HEK293T (cell line): Measurements from ENCODE around the gene PARVA.

Experiments
- CTCF ChIA-PET: fragments of 350-600 bp; formaldehyde crosslinking; extraction: SDS; loops from one replicate; lab custom pipeline; 2021; ENCODE audit warnings: antibody characterized with exemption, inconsistent platforms; lab: Yijun Ruan, JAX
- POLR2A ChIA-PET: fragments of 350-600 bp; formaldehyde crosslinking; extraction: SDS; loops from one replicate; lab custom pipeline; 2020; ENCODE audit warnings: antibody characterized with exemption, inconsistent platforms; lab: Yijun Ruan, JAX
- DNase-seq: peaks from one replicate; pipeline ENCODE4 v3.0.0; 2012; ENCODE audit warnings: mixed read lengths; ENCODE audit errors: extremely low spot score
- ARNT ChIP-seq: fragments of 450-650 bp; IDR thresholded peaks from 2 replicates; pipeline ENCODE4 v1.6.1; 2017; ENCODE audit warnings: mild to moderate bottlenecking
- BHLHE40 ChIP-seq: fragments of 450-650 bp; IDR thresholded peaks from 2 replicates; pipeline ENCODE4 v1.6.1; 2016; ENCODE audit warnings: mild to moderate bottlenecking, moderate library complexity, borderline replicate concordance
- CTBP1 ChIP-seq: fragments of 450-650 bp; IDR thresholded peaks from 2 replicates; pipeline ENCODE4 v1.6.1; 2016; ENCODE audit warnings: borderline replicate concordance
- ELF4 ChIP-seq: fragments of 450-650 bp; IDR thresholded peaks from 2 replicates; pipeline ENCODE4 v1.6.1; 2017; ENCODE audit warnings: antibody characterized with exemption
- FOXA1 ChIP-seq: fragments of 450-650 bp; IDR thresholded peaks from 2 replicates; pipeline ENCODE4 v1.6.1; 2016; ENCODE audit warnings: mild to moderate bottlenecking
- FOXK2 ChIP-seq: fragments of 450-650 bp; IDR thresholded peaks from 2 replicates; pipeline ENCODE4 v1.6.1; 2016; ENCODE audit warnings: mild to moderate bottlenecking
- FOXM1 ChIP-seq: fragments of 450-650 bp; IDR thresholded peaks from 2 replicates; pipeline ENCODE4 v1.6.1; 2017; ENCODE audit warnings: mild to moderate bottlenecking, borderline replicate concordance
- HDGF ChIP-seq: fragments of 450-650 bp; IDR thresholded peaks from 2 replicates; pipeline ENCODE4 v1.6.1; 2017; ENCODE audit warnings: antibody characterized with exemption, borderline replicate concordance
- L3MBTL2 ChIP-seq: fragments of 450-650 bp; conservative IDR thresholded peaks from 2 replicates; pipeline ENCODE4 v1.6.1; 2016; ENCODE audit warnings: mild to moderate bottlenecking
- LEF1 ChIP-seq: fragments of 450-650 bp; IDR thresholded peaks from 2 replicates; pipeline ENCODE4 v1.6.1; 2017; ENCODE audit warnings: mild to moderate bottlenecking, borderline replicate concordance
- NFRKB ChIP-seq: fragments of 450-650 bp; IDR thresholded peaks from 2 replicates; pipeline ENCODE4 v1.6.1; 2016; ENCODE audit warnings: mild to moderate bottlenecking, moderate library complexity
- PKNOX1 ChIP-seq: fragments of 450-650 bp; IDR thresholded peaks from 2 replicates; pipeline ENCODE4 v1.6.1; 2016
- SP1 ChIP-seq: fragments of 450-650 bp; IDR thresholded peaks from 2 replicates; pipeline ENCODE4 v1.6.1; 2017
- SUZ12 ChIP-seq: fragments of 450-650 bp; IDR thresholded peaks from 2 replicates; pipeline ENCODE4 v1.6.1; 2016; ENCODE audit warnings: mild to moderate bottlenecking
- TARDBP ChIP-seq: fragments of 450-650 bp; IDR thresholded peaks from 2 replicates; pipeline ENCODE4 v1.6.1; 2016
- ZNF384 ChIP-seq: fragments of 450-650 bp; IDR thresholded peaks from 2 replicates; pipeline ENCODE4 v1.6.1; 2016

Gene PARVA

GRCh38 chr11:12392672-12393071 is 15.3 kb downstream of the PARVA start:
- no peak for DNase-seq
- ChIA-PET POLR2A (no interaction called here), CTCF (no interaction called here)
- TF ChIP-seq PKNOX1 (no peak), CTBP1 (no peak), FOXK2 (no peak), ELF4 (no peak), ZNF384 (no peak), FOXA1 (no peak), L3MBTL2 (no peak), TARDBP (no peak), NFRKB (no peak), FOXM1 (no peak), BHLHE40 (no peak), HDGF (no peak), SUZ12 (no peak), SP1 (no peak), LEF1 (no peak), ARNT (no peak)

GRCh38 chr11:12393691-12394090 is 16.3 kb downstream of the PARVA start:
- DNase-seq, result no peak
- ChIA-PET POLR2A (interaction anchor here (0.7 kb wide), 1 partner anchor 17 kb away, joined by 3 read pairs; no protein-coding TSS in a partner anchor), CTCF (no interaction called here)
- TF ChIP-seq ELF4 (no peak), CTBP1 (no peak), LEF1 (no peak), FOXK2 (no peak)

GRCh38 chr11:12394601-12395000 is 17.2 kb downstream of the PARVA start:
- ChIA-PET POLR2A (no interaction called here), CTCF (no interaction called here)
- TF ChIP-seq PKNOX1 (no peak), SUZ12 (no peak), BHLHE40 (no peak), ZNF384 (no peak), HDGF (no peak), CTBP1 (no peak), FOXA1 (no peak), ELF4 (no peak), FOXM1 (no peak), L3MBTL2 (no peak), TARDBP (no peak), ARNT (no peak), SP1 (no peak), FOXK2 (no peak)
- no peak for DNase-seq

GRCh38 chr11:12395333-12395732 is 18.0 kb downstream of the PARVA start:
- CTCF ChIA-PET, result no interaction called here
- no peak for DNase-seq
- TF ChIP-seq PKNOX1, result no peak
- TF ChIP-seq SUZ12, result no peak
- TF ChIP-seq FOXK2, result no peak
- TF ChIP-seq BHLHE40, result no peak
- no peak for TF ChIP-seq HDGF
- TF ChIP-seq CTBP1, result no peak
- no peak for TF ChIP-seq NFRKB
- TF ChIP-seq ZNF384, result no peak
- no peak for TF ChIP-seq ARNT
- TF ChIP-seq FOXM1, result no peak
- no peak for TF ChIP-seq LEF1
- no peak for TF ChIP-seq ELF4
- TF ChIP-seq TARDBP, result no peak
- no peak for TF ChIP-seq SP1
- TF ChIP-seq L3MBTL2, result no peak
- TF ChIP-seq FOXA1, result no peak
- POLR2A ChIA-PET, result no interaction called here

GRCh38 chr11:12397931-12398334 is 20.6 kb downstream of the PARVA start:
- ChIA-PET POLR2A (no interaction called here), CTCF (no interaction called here)
- TF ChIP-seq HDGF (no peak), FOXM1 (no peak), L3MBTL2 (no peak), PKNOX1 (no peak), TARDBP (no peak)
- no peak for DNase-seq

GRCh38 chr11:12399355-12399754 is 22.0 kb downstream of the PARVA start:
- no peak for DNase-seq
- POLR2A ChIA-PET, result no interaction called here

More at GRCh38 chr11:12399355-12399754, 22.0 kb downstream of the PARVA start:
- CTCF ChIA-PET, result interaction anchor here (0.7 kb wide), 1 partner anchor 113 kb away, joined by 4 read pairs; no protein-coding TSS in a partner anchor
- TF ChIP-seq LEF1 (no peak), ZNF384 (no peak), TARDBP (no peak), NFRKB (no peak), L3MBTL2 (no peak), HDGF (no peak), SP1 (no peak), FOXM1 (no peak), BHLHE40 (no peak), PKNOX1 (no peak), SUZ12 (no peak), FOXK2 (no peak), FOXA1 (no peak)
